ENCODE results near the gene HUNK. TPM values are rescaled to one million over a fixed set of nuclear protein-coding genes. Genes with fewer than 3 reads are reported as not detected.

Gene HUNK
- total RNA-seq, 1 experiment from 2014 or later, result 7.0 TPM

DNA sequence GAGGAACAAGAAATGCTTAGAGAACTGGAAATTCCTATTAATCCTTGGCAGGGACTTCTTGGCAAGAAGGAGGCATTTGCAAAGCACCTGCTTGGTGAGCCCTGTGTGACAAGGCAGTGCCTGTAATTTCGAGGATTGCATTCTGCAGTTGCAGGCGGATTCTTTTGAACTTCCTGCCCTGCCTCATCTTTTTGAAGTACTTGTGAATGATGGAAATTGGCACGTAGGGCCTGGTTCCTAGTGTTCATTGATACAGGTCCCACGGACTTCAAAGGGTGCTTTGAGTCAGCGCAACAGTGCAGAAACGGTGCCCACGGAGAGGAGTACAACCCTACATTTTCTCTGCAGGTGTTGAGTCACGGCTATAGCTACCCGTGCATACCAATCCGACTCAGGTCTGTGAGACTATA is 6.4 kb downstream of the HUNK start:
- H3K9me3 Mint-ChIP-seq, result peaks cover 11% of the 10 kb centered on the region
- H3K36me3 Mint-ChIP-seq, result peaks cover 5% of the 10 kb centered on the region
- DNase-seq (ENCODE audit: low spot score) (no peak), ATAC-seq (no peak)
- ChIA-PET POLR2A (no interaction called here), CTCF (interaction anchor here (1.4 kb wide), 1 partner anchor 13 kb away, joined by 8 read pairs; no protein-coding TSS in a partner anchor)
- no peak overlapping the region for H3K27ac Mint-ChIP-seq
- H3K4me3 Mint-ChIP-seq, result no peak overlapping the region
- H3K4me1 Mint-ChIP-seq, result peaks cover 38% of the 10 kb centered on the region
- H3K27me3 Mint-ChIP-seq (ENCODE audit: low read depth), result peaks cover 13% of the 10 kb centered on the region
- TF ChIP-seq ZNF232 (CRISPR knock-in tag; IDR thresholded peaks at IDR 0.05) (no peak), NFYB (CRISPR knock-in tag; conservative IDR thresholded peaks at IDR 0.05; ENCODE audit: low read depth) (no peak), HMGXB4 (CRISPR knock-in tag; IDR thresholded peaks at IDR 0.05) (no peak), ZNF263 (CRISPR knock-in tag; IDR thresholded peaks at IDR 0.05; ENCODE audit: low read depth) (no peak), CREB1 (CRISPR knock-in tag; IDR thresholded peaks at IDR 0.05) (no peak), TCF7 (CRISPR knock-in tag; IDR thresholded peaks at IDR 0.05; ENCODE audit: low read depth) (no peak), MAX (CRISPR knock-in tag; IDR thresholded peaks at IDR 0.05) (no peak), ZBTB43 (CRISPR knock-in tag; IDR thresholded peaks at IDR 0.05) (no peak), ZNF121 (CRISPR knock-in tag; IDR thresholded peaks at IDR 0.05) (no peak), NFATC4 (CRISPR knock-in tag; IDR thresholded peaks at IDR 0.05) (no peak), TP53 (CRISPR knock-in tag; IDR thresholded peaks at IDR 0.05) (no peak), TEAD1 (CRISPR knock-in tag; IDR thresholded peaks at IDR 0.05) (no peak), STAT6 (CRISPR knock-in tag; conservative IDR thresholded peaks at IDR 0.05; ENCODE audit: low read depth) (no peak), ZBTB21 (CRISPR knock-in tag; IDR thresholded peaks at IDR 0.05; ENCODE audit: borderline replicate concordance) (no peak)
- TF ChIP-seq, protein P1, sequence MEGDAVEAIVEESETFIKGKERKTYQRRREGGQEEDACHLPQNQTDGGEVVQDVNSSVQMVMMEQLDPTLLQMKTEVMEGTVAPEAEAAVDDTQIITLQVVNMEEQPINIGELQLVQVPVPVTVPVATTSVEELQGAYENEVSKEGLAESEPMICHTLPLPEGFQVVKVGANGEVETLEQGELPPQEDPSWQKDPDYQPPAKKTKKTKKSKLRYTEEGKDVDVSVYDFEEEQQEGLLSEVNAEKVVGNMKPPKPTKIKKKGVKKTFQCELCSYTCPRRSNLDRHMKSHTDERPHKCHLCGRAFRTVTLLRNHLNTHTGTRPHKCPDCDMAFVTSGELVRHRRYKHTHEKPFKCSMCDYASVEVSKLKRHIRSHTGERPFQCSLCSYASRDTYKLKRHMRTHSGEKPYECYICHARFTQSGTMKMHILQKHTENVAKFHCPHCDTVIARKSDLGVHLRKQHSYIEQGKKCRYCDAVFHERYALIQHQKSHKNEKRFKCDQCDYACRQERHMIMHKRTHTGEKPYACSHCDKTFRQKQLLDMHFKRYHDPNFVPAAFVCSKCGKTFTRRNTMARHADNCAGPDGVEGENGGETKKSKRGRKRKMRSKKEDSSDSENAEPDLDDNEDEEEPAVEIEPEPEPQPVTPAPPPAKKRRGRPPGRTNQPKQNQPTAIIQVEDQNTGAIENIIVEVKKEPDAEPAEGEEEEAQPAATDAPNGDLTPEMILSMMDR (IDR thresholded peaks at IDR 0.05), result no peak
- TF ChIP-seq, protein P2, sequence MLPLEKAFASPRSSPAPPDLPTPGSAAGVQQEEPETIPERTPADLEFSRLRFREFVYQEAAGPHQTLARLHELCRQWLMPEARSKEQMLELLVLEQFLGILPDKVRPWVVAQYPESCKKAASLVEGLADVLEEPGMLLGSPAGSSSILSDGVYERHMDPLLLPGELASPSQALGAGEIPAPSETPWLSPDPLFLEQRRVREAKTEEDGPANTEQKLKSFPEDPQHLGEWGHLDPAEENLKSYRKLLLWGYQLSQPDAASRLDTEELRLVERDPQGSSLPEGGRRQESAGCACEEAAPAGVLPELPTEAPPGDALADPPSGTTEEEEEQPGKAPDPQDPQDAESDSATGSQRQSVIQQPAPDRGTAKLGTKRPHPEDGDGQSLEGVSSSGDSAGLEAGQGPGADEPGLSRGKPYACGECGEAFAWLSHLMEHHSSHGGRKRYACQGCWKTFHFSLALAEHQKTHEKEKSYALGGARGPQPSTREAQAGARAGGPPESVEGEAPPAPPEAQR (CRISPR knock-in tag; IDR thresholded peaks at IDR 0.05), result no peak
- TF ChIP-seq, protein P3, sequence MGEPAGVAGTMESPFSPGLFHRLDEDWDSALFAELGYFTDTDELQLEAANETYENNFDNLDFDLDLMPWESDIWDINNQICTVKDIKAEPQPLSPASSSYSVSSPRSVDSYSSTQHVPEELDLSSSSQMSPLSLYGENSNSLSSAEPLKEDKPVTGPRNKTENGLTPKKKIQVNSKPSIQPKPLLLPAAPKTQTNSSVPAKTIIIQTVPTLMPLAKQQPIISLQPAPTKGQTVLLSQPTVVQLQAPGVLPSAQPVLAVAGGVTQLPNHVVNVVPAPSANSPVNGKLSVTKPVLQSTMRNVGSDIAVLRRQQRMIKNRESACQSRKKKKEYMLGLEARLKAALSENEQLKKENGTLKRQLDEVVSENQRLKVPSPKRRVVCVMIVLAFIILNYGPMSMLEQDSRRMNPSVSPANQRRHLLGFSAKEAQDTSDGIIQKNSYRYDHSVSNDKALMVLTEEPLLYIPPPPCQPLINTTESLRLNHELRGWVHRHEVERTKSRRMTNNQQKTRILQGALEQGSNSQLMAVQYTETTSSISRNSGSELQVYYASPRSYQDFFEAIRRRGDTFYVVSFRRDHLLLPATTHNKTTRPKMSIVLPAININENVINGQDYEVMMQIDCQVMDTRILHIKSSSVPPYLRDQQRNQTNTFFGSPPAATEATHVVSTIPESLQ (CRISPR knock-in tag; IDR thresholded peaks at IDR 0.05), result no peak
- TF ChIP-seq, protein P4, sequence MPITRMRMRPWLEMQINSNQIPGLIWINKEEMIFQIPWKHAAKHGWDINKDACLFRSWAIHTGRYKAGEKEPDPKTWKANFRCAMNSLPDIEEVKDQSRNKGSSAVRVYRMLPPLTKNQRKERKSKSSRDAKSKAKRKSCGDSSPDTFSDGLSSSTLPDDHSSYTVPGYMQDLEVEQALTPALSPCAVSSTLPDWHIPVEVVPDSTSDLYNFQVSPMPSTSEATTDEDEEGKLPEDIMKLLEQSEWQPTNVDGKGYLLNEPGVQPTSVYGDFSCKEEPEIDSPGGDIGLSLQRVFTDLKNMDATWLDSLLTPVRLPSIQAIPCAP (CRISPR knock-in tag; IDR thresholded peaks at IDR 0.05), result no peak
